Raji (cell line): Measurements from ENCODE around the gene CDRT4.

ENCODE experiments used
- POLR2A ChIP-seq: IDR thresholded peaks from 2 replicates; pipeline ENCODE4 v1.6.1; 2011; ENCODE audit warnings: low read depth, low read length, control low read depth; ENCODE audit not compliant: insufficient read depth

Gene CDRT4

GRCh38 chr17:15398736-15399331 lies 68.6 kb downstream of the CDRT4 start:
- TF ChIP-seq POLR2A, result no peak

- no peak for TF ChIP-seq POLR2A
Observed at GRCh38 chr17:15398291-15398690, 69.1 kb downstream of the CDRT4 start.

- no peak for TF ChIP-seq POLR2A
Observed at GRCh38 chr17:15397620-15398019, 69.8 kb downstream of the CDRT4 start.

GRCh38 chr17:15395091-15395490 lies 72.3 kb downstream of the CDRT4 start:
- no peak for TF ChIP-seq POLR2A

- no peak for TF ChIP-seq POLR2A
Observed at GRCh38 chr17:15393414-15393813, 74.0 kb downstream of the CDRT4 start.

GRCh38 chr17:15392326-15392741 lies 75.1 kb downstream of the CDRT4 start:
- TF ChIP-seq POLR2A, result no peak

- no peak for TF ChIP-seq POLR2A
Observed at GRCh38 chr17:15388356-15389041, 78.9 kb downstream of the CDRT4 start.

- TF ChIP-seq POLR2A, result no peak
Observed at GRCh38 chr17:15386083-15386482, 81.3 kb downstream of the CDRT4 start.
